WERI-Rb-1 (cell line): ENCODE data around the gene NTRK1.
A peak's percentile ranks its signal among the peaks of the same experiment; 100 is the strongest.

Source experiments
- DNase-seq: peaks from one replicate; pipeline ENCODE4 v3.0.0-alpha.2; 2020
- H3K27ac ChIP-seq: fragments of 250-450 bp; sonication (Bioruptor Pico); 2 replicates; pipeline ENCODE4 v1.5.1; 2020; ENCODE audit warnings: mild to moderate bottlenecking, moderate library complexity
- H3K27me3 ChIP-seq: fragments of 250-450 bp; sonication (Bioruptor Pico); 2 replicates; pipeline ENCODE4 v1.5.1; 2021; ENCODE audit warnings: mild to moderate bottlenecking, low read depth, moderate library complexity; ENCODE audit not compliant: insufficient read depth, severe bottlenecking
- H3K36me3 ChIP-seq: fragments of 250-450 bp; sonication (Bioruptor Pico); 2 replicates; pipeline ENCODE4 v1.5.1; 2020; ENCODE audit warnings: mild to moderate bottlenecking, moderate library complexity
- H3K4me3 ChIP-seq: 2 replicates; pipeline ENCODE4 v1.5.1; 2011; ENCODE audit warnings: low read depth, mild to moderate bottlenecking, control low read depth, low read length
- H3K9me3 ChIP-seq: fragments of 250-450 bp; sonication (Bioruptor Pico); 2 replicates; pipeline ENCODE4 v1.5.1; 2021; ENCODE audit warnings: mild to moderate bottlenecking, moderate library complexity; ENCODE audit not compliant: severe bottlenecking
- CTCF ChIP-seq: IDR thresholded peaks from 2 replicates; pipeline ENCODE4 v1.5.1; 2011; ENCODE audit warnings: low read depth, mild to moderate bottlenecking, control low read depth, inconsistent platforms, low read length

The NTRK1 gene

GRCh38 chr1:156865258-156865657 lies 4.6 kb downstream of the NTRK1 start:
- Histone ChIP-seq H3K27ac (peak overlapping the region; percentile 42), H3K27me3 (no peaks in the 10 kb centered on the region), H3K4me3 (no peak overlapping the region), H3K9me3 (no peaks in the 10 kb centered on the region), H3K36me3 (no peaks in the 10 kb centered on the region)
- peak; percentile 58 for DNase-seq
- no peak for TF ChIP-seq CTCF

GRCh38 chr1:156865865-156866248 lies 5.2 kb downstream of the NTRK1 start:
- DNase-seq = no peak
- no peak for TF ChIP-seq CTCF
- Histone ChIP-seq H3K36me3 (no peaks in the 10 kb centered on the region), H3K27me3 (no peaks in the 10 kb centered on the region), H3K9me3 (no peaks in the 10 kb centered on the region), H3K27ac (peak overlapping the region; percentile 42), H3K4me3 (no peak overlapping the region)

- Histone ChIP-seq H3K27me3 (no peaks in the 10 kb centered on the region), H3K36me3 (no peaks in the 10 kb centered on the region), H3K9me3 (no peaks in the 10 kb centered on the region), H3K27ac (peak overlapping the region; percentile 42), H3K4me3 (peak overlapping the region; percentile 1; the same call in 1 of the 2 replicates)
- peak; percentile 88 for DNase-seq
- TF ChIP-seq CTCF = no peak
Observed at GRCh38 chr1:156866249-156866909, 5.7 kb downstream of the NTRK1 start.

DNA sequence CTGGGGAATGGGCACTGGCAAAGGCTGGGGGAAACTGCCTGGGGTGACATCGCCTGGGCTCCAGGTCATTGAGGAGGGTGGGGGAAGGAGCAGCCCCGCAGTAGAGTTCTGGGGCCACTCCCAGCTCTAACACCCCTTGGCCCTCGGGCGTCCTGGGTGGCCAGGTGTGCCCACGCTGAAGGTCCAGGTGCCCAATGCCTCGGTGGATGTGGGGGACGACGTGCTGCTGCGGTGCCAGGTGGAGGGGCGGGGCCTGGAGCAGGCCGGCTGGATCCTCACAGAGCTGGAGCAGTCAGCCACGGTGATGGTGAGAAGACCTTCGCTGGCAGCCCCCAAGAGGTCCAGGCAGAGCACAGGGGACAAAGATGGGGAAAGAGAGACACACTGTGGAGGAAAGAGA lies 7.7 kb downstream of the NTRK1 start:
- Histone ChIP-seq H3K9me3 (no peaks in the 10 kb centered on the region), H3K27ac (peak overlapping the region; percentile 32), H3K4me3 (no peak overlapping the region), H3K36me3 (no peaks in the 10 kb centered on the region), H3K27me3 (no peaks in the 10 kb centered on the region)
- peak; percentile 71 for DNase-seq
- TF ChIP-seq CTCF = no peak

DNA sequence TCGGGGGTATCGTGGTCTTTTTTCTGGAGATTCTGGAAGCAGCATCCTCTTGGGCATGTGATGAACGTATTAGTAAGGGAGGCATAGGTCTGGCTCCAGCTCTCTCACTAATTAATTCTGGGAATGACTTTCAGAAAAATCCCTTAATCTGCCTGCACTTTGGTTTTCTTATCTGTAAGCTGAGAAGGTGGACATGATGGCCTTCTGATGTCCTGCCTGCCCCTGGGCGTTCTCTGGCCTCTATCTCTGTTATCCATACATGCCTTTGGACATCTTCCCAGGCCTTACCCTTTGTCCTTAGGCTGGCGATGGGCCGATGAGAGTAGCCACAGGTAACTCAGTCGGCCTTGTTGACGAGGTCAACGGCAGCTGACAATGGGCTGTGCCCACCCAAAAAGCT lies 8.8 kb downstream of the NTRK1 start:
- DNase-seq = peak; percentile 67
- H3K4me3 ChIP-seq = no peak overlapping the region
- H3K27ac ChIP-seq = peak overlapping the region; percentile 32
- H3K36me3 ChIP-seq = no peaks in the 10 kb centered on the region
- H3K27me3 ChIP-seq = no peaks in the 10 kb centered on the region
- no peaks in the 10 kb centered on the region for H3K9me3 ChIP-seq
- TF ChIP-seq CTCF = no peak

- DNase-seq = no peak
- H3K27ac ChIP-seq = no peak overlapping the region
- TF ChIP-seq CTCF = no peak
- no peaks in the 10 kb centered on the region for H3K36me3 ChIP-seq
- H3K27me3 ChIP-seq = no peaks in the 10 kb centered on the region
- H3K4me3 ChIP-seq = no peak overlapping the region
- H3K9me3 ChIP-seq = no peaks in the 10 kb centered on the region
Observed at GRCh38 chr1:156873659-156874058, 13.0 kb downstream of the NTRK1 start.
